GM23248 (cell line): ENCODE results near the gene MYBPH. TPM values are rescaled to one million over a fixed set of nuclear protein-coding genes. Genes with fewer than 3 reads are reported as not detected.
A peak's percentile ranks its signal among the peaks of the same experiment; 100 is the strongest.

Source experiments
- DNase-seq: peaks from one replicate; pipeline ENCODE4 v3.0.0-alpha.2; 2015
- H2AFZ ChIP-seq: fragments of 200-600 bp; sonication (generic); 2 replicates; pipeline ENCODE4 v1.6.1; 2016; ENCODE audit warnings: antibody characterized with exemption
- H3F3A ChIP-seq: fragments of 200-600 bp; sonication (generic); 2 replicates; pipeline ENCODE4 v1.6.1; 2016; ENCODE audit warnings: mild to moderate bottlenecking, antibody characterized with exemption, mixed run types; ENCODE audit not compliant: insufficient read depth
- H3K27ac ChIP-seq: fragments of 200-600 bp; sonication (generic); 2 replicates; pipeline ENCODE4 v1.5.1; 2016; ENCODE audit warnings: mild to moderate bottlenecking
- H3K27me3 ChIP-seq: fragments of 200-600 bp; sonication (generic); replicated peaks from 2 replicates; pipeline ENCODE4 v1.6.1; 2016; ENCODE audit warnings: mild to moderate bottlenecking; ENCODE audit not compliant: insufficient read depth
- H3K36me3 ChIP-seq: fragments of 200-600 bp; sonication (generic); 2 replicates; pipeline ENCODE4 v1.6.1; 2016; ENCODE audit warnings: low read depth, mild to moderate bottlenecking
- H3K4me1 ChIP-seq: fragments of 200-600 bp; sonication (generic); 2 replicates; pipeline ENCODE4 v1.6.1; 2016; ENCODE audit warnings: mild to moderate bottlenecking; ENCODE audit not compliant: insufficient read depth
- H3K4me2 ChIP-seq: fragments of 200-600 bp; sonication (generic); one replicate; pipeline ENCODE4 v1.6.1; 2016; ENCODE audit warnings: mild to moderate bottlenecking; ENCODE audit not compliant: unreplicated experiment
- H3K4me3 ChIP-seq: fragments of 200-600 bp; sonication (generic); 2 replicates; pipeline ENCODE4 v1.5.1; 2016; ENCODE audit warnings: mild to moderate bottlenecking
- H3K79me2 ChIP-seq: fragments of 200-600 bp; sonication (generic); 2 replicates; pipeline ENCODE4 v1.6.1; 2016; ENCODE audit warnings: mild to moderate bottlenecking; ENCODE audit not compliant: insufficient read depth
- H3K9ac ChIP-seq: fragments of 200-600 bp; sonication (generic); 2 replicates; pipeline ENCODE4 v1.6.1; 2016; ENCODE audit warnings: mild to moderate bottlenecking
- H3K9me2 ChIP-seq: fragments of 200-600 bp; sonication (generic); 2 replicates; pipeline ENCODE4 v1.6.1; 2016; ENCODE audit warnings: mixed run types, mild to moderate bottlenecking, moderate library complexity; ENCODE audit not compliant: insufficient read depth
- H3K9me3 ChIP-seq: fragments of 200-600 bp; sonication (generic); one replicate; pipeline ENCODE4 v1.6.1; 2017; ENCODE audit warnings: low read depth
- H4K20me1 ChIP-seq: fragments of 200-600 bp; sonication (generic); 2 replicates; pipeline ENCODE4 v1.6.0; 2016; ENCODE audit not compliant: insufficient read depth
- EZH2 ChIP-seq: fragments of 200-600 bp; sonication (generic); IDR thresholded peaks from 2 replicates; pipeline ENCODE4 v1.6.1; 2018; ENCODE audit warnings: antibody characterized with exemption, mild to moderate bottlenecking; ENCODE audit not compliant: insufficient read depth, poor library complexity, severe bottlenecking
- EZH2phosphoT487 ChIP-seq: fragments of 200-600 bp; sonication (generic); IDR thresholded peaks from 2 replicates; pipeline ENCODE4 v1.6.1; 2018; ENCODE audit warnings: antibody characterized with exemption, moderate library complexity, mild to moderate bottlenecking, low read depth; ENCODE audit not compliant: insufficient read depth
- WGBS, 2 experiments: methylation state at CpG; one replicate each; pipeline ENCODE4 v1.1.6; 2015 to 2017; ENCODE audit warnings: low lambda C conversion rate in 2 of 2, low coverage in 1 of 2; ENCODE audit errors: missing lambda C conversion rate in 2 of 2; 5-methylcytosine and 5-hydroxymethylcytosine counted together
- in situ Hi-C: fragments of 300-500 bp; cut with MboI; formaldehyde crosslinking; loops from 2 replicates; pipeline ENCODE4 v1.15.0; 2020
- polyA plus RNA-seq: library from polyadenylated mRNA; unstranded; fragments of >200 nt; fragmentation: Nextera tagmentation; extraction: Ambion mirVana; gene quantifications from 2 replicates; pipeline ENCODE4 v1.2.1, GENCODE V29; 2016
- total RNA-seq: library from RNA; depleted of rRNA; stranded (reverse); fragments of >200 nt; shearing (Covaris generic); gene quantifications from 2 replicates; pipeline ENCODE4 v1.2.3, GENCODE V29; 2014

MYBPH gene
- total and polyA plus RNA-seq, 2 experiments from 2014 or later, result 0.11 to 0.34 TPM

DNA sequence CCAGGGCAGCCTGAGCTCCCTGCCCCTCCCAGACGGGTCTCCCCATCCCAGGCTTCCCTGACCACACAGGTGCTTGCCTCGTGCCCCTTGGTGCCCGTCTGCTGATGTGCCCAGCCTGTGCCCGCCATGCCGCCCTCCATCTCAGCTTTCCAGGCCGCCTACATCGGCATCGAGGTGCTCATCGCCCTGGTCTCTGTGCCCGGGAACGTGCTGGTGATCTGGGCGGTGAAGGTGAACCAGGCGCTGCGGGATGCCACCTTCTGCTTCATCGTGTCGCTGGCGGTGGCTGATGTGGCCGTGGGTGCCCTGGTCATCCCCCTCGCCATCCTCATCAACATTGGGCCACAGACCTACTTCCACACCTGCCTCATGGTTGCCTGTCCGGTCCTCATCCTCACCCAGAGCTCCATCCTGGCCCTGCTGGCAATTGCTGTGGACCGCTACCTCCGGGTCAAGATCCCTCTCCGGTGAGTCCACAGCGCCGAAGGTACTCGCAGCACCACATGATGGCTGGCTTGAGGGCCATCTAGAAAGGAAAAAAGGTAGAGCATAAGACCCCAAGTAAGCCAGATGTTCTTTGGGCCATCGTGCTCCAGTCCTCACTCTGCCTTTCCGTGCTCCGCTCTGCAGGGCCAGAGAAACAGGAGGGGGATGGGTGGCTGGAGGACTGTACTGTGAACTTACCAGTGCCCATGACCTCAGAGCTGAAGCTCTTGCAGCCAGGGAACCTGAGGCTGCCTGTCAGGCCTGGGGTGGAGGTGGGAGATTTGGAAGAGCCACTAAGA, 46.7 kb downstream of the MYBPH start:
- H3K4me2 ChIP-seq, result no peak overlapping the region
- DNase-seq, result no peak

DNA sequence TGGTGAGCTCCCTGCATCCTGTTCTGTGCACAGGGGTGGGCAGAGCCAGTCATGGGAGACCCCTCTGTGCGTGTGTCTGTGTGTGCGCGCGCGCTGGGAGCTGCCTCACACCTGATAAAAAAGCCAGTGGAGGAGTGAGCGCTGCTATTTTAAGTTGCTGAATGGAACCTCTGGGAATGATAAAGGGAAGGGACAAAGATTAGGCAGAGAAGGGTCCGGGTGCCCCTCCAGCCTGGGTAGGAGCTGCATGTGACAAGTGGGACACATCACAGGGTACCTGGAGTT, 47.3 kb downstream of the MYBPH start:
- no peak overlapping the region for H3K9ac ChIP-seq
- peak overlapping the region; percentile 88 for H3K4me2 ChIP-seq
- H3F3A ChIP-seq, result peaks cover 7% of the 10 kb centered on the region; the same call in 1 of the 2 replicates
- peaks cover 5% of the 10 kb centered on the region; the same call in 1 of the 2 replicates for H3K27me3 ChIP-seq
- H3K27ac ChIP-seq, result no peak overlapping the region
- H3K4me3 ChIP-seq, result peak overlapping the region; percentile 72
- no peaks in the 10 kb centered on the region for H3K79me2 ChIP-seq
- TF ChIP-seq EZH2phosphoT487 (no peak), EZH2 (no peak)
- DNase-seq, result no peak
- H3K9me2 ChIP-seq, result no peaks in the 10 kb centered on the region
- H3K36me3 ChIP-seq, result no peaks in the 10 kb centered on the region
- in situ Hi-C loops, result no loop called here
- H4K20me1 ChIP-seq, result no peaks in the 10 kb centered on the region
- peak overlapping the region; percentile 86 for H2AFZ ChIP-seq
- peaks cover 16% of the 10 kb centered on the region for H3K4me1 ChIP-seq
- H3K9me3 ChIP-seq, result no peaks in the 10 kb centered on the region
- 65 to 76% methylated on average over 7 of the region's 7 CpGs for WGBS, 2 experiments

More for the DNA sequence above, 46.7 kb downstream of the MYBPH start:
- Histone ChIP-seq H3F3A (peaks cover 7% of the 10 kb centered on the region; the same call in 1 of the 2 replicates), H3K4me1 (peaks cover 16% of the 10 kb centered on the region), H3K9me3 (no peaks in the 10 kb centered on the region), H3K4me3 (no peak overlapping the region), H3K27me3 (peaks cover under 1% of the 10 kb centered on the region; the same call in 1 of the 2 replicates), H4K20me1 (no peaks in the 10 kb centered on the region), H3K9me2 (no peaks in the 10 kb centered on the region), H3K79me2 (no peaks in the 10 kb centered on the region), H3K36me3 (no peaks in the 10 kb centered on the region), H3K27ac (no peak overlapping the region), H3K9ac (no peak overlapping the region), H2AFZ (no peak overlapping the region)
- 89 to 94% methylated on average over 25 to 29 of the region's 29 CpGs for WGBS, 2 experiments
- in situ Hi-C loops, result no loop called here
- TF ChIP-seq EZH2, result no peak
- no peak for TF ChIP-seq EZH2phosphoT487

DNA sequence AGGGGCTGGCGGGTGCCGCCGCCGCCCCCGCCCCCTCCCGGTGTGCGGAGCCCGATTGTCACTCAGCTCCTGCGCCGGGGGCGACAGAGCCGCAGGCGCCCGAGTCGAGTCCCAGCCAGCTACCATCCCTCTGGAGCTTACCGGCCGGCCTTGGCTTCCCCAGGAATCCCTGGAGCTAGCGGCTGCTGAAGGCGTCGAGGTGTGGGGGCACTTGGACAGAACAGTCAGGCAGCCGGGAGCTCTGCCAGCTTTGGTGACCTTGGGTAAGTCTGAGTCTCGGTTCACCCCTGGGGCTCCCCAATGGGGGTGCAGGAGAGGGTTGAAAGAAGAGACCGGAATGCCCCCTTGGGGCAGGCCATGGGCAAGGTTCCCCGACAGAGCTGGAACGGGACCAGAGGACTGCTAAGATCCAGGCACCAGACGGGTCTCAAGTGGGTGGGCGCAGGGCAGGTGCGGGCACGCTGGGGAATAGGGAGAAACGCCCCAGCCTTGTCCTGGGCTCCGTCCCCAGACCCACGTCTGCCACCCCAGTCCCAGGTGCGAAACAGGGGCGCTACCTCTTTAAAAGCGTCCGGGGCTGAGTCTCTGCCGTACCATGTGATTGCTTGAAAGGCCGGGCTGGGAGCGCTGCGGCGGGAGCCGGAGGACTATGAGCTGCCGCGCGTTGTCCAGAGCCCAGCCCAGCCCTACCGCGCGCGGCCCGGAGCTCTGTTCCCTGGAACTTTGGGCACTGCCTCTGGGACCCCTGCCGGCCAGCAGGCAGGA, 47.8 kb downstream of the MYBPH start, which contains the start of gene ADORA1:
Gene ADORA1 (plus strand): TSS at position 61 of the 765 bp plus-strand sequence. CDS start 1,116 bp downstream, outside the sequence.
- Histone ChIP-seq H3K4me2 (peak within 1 kb of the TSS; percentile 88), H3K4me1 (peaks cover 16% of the 10 kb centered on the region), H3K9me2 (no peaks in the 10 kb centered on the region), H3K4me3 (peak within 1 kb of the TSS; percentile 72), H4K20me1 (no peaks in the 10 kb centered on the region), H3F3A (peaks cover 7% of the 10 kb centered on the region; the same call in 1 of the 2 replicates), H2AFZ (peak within 1 kb of the TSS; percentile 86), H3K27me3 (peaks cover 7% of the 10 kb centered on the region; the same call in 1 of the 2 replicates), H3K27ac (no peak within 1 kb of the TSS), H3K9me3 (no peaks in the 10 kb centered on the region), H3K79me2 (no peaks in the 10 kb centered on the region), H3K36me3 (no peaks in the 10 kb centered on the region), H3K9ac (peak within 1 kb of the TSS; percentile 19; the same call in 1 of the 2 replicates)
- in situ Hi-C loops, result no loop called here
- no peak for TF ChIP-seq EZH2phosphoT487
- no peak for TF ChIP-seq EZH2
- WGBS, 2 experiments, result 2 to 3% methylated on average over 39 of the region's 51 CpGs
- DNase-seq, result peak; percentile 88

DNA sequence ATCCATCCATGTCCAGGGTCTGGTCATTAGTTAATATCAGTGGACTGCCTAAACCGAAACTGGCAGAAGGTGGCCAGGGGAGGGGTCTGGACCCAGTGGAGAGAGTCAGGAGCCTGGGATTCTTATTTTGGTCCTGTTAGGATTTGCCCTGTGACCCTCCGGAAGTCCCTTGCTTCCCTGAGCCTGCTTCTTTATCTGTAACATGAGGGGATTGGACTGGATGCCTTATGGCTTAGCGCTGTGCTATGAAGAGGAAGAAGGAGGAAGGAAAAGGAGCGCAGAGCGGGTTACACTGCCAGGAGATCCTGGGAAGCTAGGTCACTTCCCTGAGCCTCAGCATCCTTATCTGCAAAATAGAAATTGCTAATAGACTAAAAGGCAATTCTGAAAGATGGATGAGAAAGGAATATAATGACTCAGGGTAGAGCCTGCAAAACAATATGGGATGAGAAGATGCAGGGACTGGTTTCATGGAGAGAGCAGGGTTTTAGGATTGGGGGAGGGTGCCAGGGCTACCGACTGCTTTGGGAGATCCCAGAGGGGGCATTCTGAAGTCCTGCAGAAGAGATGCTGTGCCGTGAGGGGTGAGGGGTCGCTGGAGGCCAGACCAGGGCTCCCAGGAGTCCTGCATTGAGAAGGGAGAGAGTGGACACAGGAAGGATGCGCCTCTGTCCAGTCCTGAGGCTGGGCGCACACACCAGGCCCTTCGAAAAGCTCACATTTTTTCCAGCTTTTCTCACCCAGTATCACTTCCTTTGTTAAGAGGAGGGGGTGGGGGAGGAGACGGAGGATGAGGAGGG, 48.6 kb downstream of the MYBPH start:
- TF ChIP-seq EZH2, result no peak
- Histone ChIP-seq H3K27ac (no peak overlapping the region), H3K9me3 (no peaks in the 10 kb centered on the region), H3F3A (peaks cover 7% of the 10 kb centered on the region; the same call in 1 of the 2 replicates), H3K4me3 (peak overlapping the region; percentile 72), H3K4me2 (peak overlapping the region; percentile 88), H3K4me1 (peaks cover 16% of the 10 kb centered on the region), H2AFZ (peak overlapping the region; percentile 86), H3K27me3 (peaks cover 7% of the 10 kb centered on the region; the same call in 1 of the 2 replicates), H3K9me2 (no peaks in the 10 kb centered on the region), H3K79me2 (no peaks in the 10 kb centered on the region), H4K20me1 (no peaks in the 10 kb centered on the region), H3K9ac (peak overlapping the region; percentile 19; the same call in 1 of the 2 replicates), H3K36me3 (no peaks in the 10 kb centered on the region)
- DNase-seq, result peak; percentile 58
- WGBS, 2 experiments, result 18 to 21% methylated on average over 11 to 12 of the region's 12 CpGs
- in situ Hi-C loops, result no loop called here
